ENCODE data around the gene FSD1.

Gene FSD1

DNA sequence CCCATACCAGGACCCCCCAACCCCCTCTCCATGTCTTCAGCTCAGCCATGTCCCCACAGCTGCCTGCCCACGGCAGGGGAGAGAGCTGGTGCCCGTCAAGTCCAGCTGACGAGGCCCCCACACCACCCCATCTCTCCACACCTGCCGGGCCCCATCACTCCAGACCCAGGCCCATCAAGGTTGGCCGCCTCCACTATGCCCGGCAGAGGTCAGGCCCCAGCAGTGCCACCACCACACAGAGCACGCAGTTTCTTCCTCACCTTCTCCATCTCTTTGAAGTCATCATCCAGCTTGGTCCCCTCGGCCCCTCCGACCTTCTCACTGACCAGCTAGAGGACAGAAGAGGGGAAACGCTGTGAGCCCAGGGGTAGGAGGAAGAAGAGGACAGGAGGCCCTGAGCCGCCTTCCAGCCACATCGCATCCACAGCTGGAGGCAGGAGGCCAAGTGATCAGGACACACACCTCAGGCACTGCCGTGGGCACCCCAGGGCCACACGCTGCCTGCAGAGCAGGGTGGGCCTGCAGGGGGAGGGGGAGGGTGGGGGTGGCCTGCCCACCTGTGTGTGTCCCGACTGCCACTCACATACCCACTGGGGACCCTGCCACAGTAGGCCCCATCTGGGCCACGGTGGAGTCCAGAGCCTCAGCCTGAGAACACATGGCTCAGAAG lies 62.4 kb downstream of the FSD1 start:
- no peak for DNase-seq

DNA sequence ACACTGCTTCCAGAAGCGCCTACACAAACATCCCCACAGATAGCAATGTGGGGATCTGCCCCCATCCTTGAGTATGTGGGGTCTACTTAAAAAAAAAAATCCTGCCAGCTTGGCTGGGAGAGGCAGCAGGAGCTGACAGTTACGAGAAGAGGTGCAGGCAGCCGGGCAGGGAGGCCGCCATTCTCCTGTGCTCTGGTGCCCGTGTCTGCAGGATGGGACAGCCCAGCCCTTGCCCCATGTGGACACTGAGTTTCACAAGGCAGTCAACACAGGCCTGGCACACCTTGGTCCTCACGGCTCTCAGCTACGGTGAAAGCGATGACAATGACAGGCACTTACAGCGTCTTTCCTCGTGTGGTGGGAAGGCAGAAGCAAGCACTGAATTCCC lies 62.9 kb downstream of the FSD1 start:
- no peak for DNase-seq

DNA sequence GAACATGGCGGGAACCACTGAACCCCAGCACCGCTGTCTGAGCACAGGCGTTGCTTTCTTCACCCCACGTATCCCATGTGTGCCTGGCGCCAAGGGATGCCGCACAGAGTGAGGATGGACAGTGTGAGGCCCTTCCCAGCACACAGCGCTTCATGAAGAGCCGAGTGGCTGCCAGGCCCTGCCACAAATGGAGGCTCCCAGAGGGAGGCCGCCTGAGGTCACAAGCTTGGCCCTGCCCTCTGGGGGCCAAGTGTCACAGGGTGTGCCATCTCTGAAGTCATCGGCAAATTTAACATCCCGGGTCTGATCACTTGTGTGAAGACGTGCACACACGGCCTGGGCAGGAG lies 63.4 kb downstream of the FSD1 start:
- peak in 1 of 2 donors; percentile 22 for DNase-seq

DNA sequence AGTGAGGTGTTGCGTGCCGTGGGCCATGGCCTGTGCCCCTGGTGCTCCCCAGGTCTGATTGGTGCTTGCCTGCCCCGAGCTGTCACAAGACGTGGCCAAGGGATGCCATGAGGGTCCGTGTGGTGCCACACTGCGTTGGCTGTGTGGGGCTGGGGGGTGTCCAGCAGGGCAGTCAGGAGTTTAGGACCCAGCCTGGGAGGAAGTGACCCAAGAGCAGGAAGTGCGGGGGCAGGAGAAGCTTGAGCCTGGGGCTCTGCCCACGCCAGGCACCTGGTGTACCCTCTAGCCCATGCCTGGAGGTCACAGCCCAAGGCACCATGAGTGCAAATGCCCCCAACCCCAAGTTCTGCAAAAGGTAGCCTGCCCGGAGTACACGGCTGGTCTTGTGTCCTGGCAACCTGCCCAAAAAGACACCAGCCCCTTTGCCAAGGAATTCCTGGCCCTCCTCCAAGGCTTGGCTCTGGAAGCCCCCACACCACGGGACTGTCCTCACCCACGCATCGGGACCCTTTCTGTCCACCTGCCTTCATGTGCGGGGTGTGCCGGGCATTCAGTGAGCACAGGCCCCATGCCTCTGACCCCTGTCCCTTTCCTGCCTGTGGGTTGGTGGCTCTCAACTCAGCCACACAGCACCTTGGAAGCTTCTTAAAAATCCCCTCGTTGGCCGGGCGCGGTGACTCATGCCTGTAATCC lies 63.9 kb downstream of the FSD1 start:
- no peak for DNase-seq

DNA sequence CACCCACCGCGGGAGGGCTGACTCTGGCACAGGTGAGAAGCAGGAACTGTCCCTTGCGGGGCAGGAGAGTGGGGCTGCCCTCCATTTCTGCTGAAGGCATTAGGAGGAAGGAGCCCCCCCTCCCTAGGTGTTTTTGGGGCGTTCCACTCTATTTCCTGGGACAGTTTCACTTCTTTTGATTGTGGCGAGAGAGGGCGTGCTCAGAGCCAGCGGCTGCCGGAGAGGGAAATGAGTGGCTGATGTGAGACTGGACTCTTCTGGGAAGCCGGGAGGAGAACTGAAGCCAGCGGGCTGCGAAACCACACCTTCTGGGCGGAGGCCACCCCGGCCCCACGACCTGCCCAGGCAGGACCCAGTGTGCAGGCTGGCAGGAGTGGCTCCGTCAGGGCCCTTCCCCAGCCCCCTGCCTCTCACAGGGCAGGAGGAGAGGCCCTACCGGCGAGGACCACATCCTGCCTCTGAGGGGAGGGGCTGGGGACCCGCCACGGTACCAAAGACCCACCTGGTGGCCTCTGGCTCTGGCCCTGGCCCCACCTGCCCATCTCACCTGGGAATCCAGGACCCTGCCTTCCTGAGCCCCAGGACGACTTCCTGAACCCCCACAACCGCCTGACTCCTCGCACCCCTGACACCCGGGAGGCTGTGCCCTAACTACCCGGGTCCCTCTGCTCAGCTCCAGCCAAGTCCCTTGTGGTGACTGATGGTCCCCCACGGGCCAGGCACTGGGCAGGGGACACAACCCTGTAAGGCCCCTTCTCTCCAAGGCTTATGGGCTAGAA lies 64.9 kb downstream of the FSD1 start:
- peak; percentile 83 to 88 for DNase-seq

DNA sequence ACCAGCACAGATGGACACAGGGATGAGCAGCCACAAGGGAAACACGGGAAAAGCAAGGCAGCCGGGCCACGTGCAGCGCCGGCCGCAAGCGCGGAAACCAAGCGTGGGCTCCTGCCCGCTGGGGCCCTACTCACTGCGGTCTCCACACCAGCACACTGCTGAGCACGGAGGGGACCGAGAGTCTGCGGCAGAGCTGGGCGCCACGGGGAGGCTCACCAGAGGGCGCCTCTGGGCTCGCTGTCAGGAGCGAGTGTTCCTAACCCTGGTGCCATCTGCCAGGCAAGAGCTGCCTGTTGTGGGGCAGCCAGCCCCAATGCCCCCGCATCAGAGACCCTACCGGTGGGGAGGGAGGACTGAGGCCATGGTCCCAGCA lies 65.5 kb downstream of the FSD1 start:
- DNase-seq: peak; percentile 73 to 79

DNA sequence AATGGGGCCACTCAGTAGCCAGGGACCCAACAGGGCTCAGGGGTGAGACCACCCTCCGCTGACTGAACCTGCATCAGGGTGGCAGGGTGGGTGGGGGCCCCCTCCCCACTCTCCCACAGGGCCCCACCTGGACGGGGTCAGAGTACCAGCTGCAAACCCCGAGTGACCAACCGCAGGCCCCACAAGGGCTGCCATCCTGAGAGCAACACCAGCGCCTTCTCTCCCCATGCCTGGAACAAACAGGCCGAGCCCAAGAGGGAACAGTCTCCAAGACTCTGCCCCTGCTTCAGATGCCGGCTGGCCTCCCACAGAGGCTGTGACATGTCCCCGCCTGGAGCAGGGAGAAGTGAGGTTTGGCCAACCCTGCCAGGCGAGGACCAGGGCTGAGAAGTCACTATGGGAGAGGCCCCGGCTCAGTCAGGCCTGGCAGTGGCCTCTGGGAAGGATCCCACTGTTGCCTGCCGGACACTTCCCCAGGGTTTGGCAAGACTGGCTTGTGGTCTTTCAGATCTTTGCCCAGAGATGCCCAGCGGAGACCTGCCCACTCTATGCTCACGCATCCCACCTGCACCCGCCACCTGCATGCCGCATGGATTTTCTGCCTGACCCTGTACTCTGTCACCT lies 66.1 kb downstream of the FSD1 start:
- no peak for DNase-seq

DNA sequence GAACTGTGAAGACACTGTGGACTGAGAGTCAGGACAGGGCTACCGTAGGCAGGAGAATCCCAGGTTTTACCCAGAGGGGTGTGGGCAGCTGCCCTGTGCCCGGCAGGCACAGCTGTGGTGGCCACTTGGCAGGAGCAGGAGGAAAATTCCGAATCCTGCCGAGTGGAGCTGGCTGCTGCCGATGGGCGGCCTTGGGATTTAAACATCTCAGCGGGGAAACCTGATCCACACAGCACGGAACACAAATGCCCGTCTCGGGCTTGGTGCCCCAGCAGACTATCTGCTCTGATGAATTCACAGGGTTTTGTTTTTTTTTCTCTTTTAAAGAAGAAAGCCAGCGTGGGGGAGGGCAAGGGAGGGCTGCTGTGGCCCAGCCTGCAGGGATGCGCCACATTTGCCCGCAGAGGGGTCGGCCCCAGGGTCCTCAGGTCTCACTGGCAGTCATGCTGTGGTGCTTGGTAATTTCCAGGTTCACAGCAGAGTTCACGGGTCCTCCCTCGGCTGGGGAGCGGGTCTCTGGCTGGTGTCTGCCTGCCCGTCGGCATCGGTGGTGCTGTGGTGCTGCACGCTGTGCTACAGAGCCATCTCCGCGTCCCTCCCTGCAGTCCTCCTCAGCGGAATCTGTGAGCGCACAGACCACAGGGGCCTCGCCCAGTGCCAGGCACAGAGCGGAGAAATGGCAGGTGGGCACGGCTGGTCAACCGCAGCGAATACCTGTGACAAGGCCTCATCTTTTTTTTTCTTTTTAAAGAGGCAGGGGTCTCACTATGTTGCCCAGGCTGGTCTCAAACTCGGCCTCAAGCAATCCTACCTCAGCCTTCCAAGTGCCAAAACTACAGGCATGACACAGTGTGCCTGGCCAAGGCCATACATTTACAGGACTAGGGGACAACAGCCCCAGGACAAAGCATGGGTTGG lies 67.1 kb downstream of the FSD1 start:
- DNase-seq: no peak

DNA sequence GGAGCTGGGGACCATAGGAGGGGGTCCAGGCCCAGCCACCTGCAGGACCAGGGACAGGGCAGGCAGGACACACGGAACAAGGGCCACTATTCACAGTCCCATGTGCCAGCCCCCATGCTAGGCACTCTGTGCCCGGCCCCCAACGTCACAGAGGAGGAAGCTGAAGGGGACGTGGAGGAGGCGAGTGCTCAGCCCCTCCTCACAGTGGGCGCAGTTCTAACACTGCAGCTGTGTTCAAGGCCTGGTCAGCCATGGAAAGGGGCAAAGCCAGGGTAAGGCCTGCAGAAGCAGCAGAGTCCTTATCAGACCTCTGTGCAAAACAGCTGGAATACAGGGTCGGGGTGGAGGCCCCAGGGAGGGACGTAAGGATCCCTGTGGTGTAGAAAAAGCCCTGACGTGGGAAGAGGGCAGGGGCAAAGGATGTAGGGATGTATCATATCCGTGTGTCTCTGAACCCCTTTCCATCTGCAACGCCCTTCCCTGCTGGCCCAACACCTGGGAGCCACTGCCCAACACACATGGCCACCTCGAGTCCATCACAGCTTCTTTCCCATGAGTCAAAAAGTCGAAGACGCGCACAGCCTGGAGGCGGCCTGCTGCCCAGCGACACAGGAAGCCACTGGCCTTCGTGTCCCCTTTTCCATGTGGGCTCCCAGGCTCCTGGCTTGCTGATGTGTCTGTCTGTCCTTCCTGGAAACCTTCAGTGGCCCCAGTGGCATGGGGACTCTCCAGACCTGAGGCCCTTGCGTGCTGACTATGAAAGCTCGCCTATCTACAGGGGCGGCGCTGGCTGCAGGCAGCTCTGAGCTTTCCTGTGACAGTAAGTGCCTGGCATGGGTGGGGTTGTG lies 68.0 kb downstream of the FSD1 start:
- DNase-seq: no peak

DNA sequence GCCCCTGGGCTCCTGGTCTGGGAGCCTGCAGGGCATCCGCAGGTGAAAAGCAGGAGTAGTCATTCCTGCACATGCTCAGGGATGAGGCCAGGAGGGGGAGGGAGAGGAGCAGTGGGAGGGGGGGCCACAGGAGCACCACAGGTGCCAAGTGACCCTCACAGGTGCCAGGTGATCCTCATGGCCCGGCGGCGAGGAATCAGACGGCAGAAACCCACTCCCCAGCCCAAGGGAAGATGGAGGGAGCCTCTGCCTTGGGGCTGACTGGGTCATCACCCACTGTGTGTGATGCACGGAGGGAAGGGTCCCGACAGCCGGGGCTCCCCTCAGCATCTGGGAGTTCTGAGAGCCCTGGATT lies 68.6 kb downstream of the FSD1 start:
- no peak for DNase-seq

Measured in CD4-positive, alpha-beta T cell treated with Interleukin-4 for 1 hour (primary cell).